OCI-LY3 (cell line): ENCODE results near the gene GBA2.

Experiments used
- EZH2phosphoT487 ChIP-seq: fragments of 200-600 bp; shearing (Covaris generic); IDR thresholded peaks from 2 replicates; pipeline ENCODE4 v1.6.1; 2018; ENCODE audit warnings: antibody characterized with exemption, mixed run types, low read depth
- TF ChIP-seq, protein P1 (sequence below): fragments of 200-600, 300-600 bp; sonication (generic); IDR thresholded peaks from 2 replicates; pipeline ENCODE4 v1.5.1; 2014; ENCODE audit warnings: antibody characterized with exemption, low read length, low read depth

DNA sequence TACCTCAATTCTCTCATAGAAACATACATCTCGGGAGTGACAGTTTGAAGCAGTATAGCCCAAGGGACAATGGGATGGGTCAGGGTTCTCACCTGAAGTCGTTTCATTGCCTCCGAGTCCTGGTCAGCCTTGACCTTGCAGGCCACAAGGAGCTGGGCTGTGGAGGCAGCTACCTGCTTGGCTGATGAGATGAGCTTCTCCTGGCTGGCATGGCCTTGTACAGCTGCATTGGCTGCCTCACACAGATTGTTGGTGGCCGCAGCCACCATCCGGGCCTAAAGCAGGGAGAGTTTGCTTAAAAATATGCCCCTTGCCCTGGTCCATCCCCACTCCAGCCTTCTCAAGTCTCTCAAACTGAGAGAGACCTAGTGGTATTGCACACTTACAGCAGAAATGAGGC is 50.8 kb downstream of the GBA2 start:
- TF ChIP-seq, protein P1, sequence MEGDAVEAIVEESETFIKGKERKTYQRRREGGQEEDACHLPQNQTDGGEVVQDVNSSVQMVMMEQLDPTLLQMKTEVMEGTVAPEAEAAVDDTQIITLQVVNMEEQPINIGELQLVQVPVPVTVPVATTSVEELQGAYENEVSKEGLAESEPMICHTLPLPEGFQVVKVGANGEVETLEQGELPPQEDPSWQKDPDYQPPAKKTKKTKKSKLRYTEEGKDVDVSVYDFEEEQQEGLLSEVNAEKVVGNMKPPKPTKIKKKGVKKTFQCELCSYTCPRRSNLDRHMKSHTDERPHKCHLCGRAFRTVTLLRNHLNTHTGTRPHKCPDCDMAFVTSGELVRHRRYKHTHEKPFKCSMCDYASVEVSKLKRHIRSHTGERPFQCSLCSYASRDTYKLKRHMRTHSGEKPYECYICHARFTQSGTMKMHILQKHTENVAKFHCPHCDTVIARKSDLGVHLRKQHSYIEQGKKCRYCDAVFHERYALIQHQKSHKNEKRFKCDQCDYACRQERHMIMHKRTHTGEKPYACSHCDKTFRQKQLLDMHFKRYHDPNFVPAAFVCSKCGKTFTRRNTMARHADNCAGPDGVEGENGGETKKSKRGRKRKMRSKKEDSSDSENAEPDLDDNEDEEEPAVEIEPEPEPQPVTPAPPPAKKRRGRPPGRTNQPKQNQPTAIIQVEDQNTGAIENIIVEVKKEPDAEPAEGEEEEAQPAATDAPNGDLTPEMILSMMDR: no peak
- TF ChIP-seq EZH2phosphoT487: no peak
